ENCODE measurements around the gene SIRT6.
"Not testable (repeated sequence)": the region's sequence is repeated elsewhere in the genome, so short reads cannot be mapped to it uniquely, and the experiment has no call there.

Gene SIRT6

DNA sequence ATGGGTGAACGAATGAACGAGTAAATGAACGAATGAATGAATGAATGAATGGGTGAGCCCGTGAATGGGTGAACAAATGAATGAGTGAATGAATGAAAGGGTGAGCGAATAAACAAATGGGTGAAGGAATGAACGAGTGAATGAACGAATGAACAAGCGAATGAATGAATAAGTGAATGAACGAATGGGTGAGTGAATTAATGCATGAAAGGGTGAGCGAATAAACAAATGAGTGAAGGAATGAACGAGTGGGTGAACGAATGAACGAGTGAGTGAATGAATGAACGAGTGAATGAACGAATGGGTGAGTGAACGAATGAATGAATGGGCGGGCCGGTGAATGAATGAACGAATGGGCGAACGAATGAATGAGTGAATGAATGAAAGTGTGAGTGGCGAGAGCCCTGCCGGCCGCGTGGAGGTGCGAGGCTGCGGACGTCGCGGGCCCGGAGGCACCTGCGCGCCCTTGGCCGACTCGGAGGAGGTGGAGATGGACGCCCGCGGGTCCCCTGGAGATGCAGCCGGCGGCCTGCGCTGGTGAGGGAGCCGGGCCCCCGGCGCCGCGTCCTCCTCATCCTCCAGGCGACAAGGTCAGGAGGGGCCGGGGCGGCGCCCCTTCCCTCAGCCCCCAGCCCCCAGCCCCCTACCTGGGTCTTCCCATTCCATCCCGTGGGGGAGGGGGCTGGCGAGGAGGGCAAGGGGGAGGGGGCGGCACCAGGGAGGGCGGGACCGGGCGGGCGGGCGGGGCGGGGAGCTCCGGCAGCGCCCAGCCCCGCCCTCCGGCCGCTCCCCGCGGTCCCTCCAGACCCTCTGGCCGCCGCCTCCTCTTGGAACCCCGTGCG lies 15.5 kb upstream of the SIRT6 start:
- peak; percentile 58 for DNase-seq (ENCODE audit: low spot score)

GRCh38 chr19:4197228-4197624 lies 14.9 kb upstream of the SIRT6 start:
- DNase-seq (ENCODE audit: low spot score), result no peak
- TF ChIP-seq, protein P1, sequence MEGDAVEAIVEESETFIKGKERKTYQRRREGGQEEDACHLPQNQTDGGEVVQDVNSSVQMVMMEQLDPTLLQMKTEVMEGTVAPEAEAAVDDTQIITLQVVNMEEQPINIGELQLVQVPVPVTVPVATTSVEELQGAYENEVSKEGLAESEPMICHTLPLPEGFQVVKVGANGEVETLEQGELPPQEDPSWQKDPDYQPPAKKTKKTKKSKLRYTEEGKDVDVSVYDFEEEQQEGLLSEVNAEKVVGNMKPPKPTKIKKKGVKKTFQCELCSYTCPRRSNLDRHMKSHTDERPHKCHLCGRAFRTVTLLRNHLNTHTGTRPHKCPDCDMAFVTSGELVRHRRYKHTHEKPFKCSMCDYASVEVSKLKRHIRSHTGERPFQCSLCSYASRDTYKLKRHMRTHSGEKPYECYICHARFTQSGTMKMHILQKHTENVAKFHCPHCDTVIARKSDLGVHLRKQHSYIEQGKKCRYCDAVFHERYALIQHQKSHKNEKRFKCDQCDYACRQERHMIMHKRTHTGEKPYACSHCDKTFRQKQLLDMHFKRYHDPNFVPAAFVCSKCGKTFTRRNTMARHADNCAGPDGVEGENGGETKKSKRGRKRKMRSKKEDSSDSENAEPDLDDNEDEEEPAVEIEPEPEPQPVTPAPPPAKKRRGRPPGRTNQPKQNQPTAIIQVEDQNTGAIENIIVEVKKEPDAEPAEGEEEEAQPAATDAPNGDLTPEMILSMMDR (IDR thresholded peaks at IDR 0.05; ENCODE audit: extremely low read depth, missing control alignments), result no peak

More for the DNA sequence above, 15.5 kb upstream of the SIRT6 start:
- TF ChIP-seq, protein P1 (IDR thresholded peaks at IDR 0.05; ENCODE audit: extremely low read depth, missing control alignments), result no peak

DNA sequence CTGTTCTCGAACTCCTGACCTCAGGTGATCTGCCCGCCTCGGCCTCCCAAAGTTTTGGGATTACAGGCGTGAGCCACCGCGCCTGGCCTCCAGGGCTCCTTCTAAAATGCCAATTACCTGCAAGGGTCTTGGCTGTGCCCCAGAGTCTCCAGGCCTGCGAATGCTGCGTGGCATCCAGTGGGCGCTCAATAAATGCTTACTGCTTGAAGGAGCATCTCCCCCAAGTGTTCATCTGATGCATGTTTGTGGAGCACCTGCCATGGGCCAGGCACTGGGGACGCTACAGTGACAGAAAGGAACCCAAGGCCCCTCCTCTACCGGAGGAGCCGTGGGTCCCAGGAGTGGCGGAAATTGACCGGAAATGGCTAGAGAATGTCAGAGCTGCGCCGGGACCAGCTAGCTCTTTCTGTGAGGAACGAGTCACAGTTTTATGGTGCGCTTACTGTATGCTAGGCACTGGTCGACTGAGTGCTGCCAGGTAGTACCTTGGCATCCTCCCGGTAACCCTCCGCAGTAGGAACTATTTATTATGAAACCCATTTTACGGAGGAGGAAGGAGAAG lies 14.3 kb upstream of the SIRT6 start:
- DNase-seq (ENCODE audit: low spot score), result no peak
- TF ChIP-seq, protein P1 (IDR thresholded peaks at IDR 0.05; ENCODE audit: extremely low read depth, missing control alignments), result no peak

- no peak for DNase-seq (ENCODE audit: low spot score)
- TF ChIP-seq, protein P1 (IDR thresholded peaks at IDR 0.05; ENCODE audit: extremely low read depth, missing control alignments), result no peak
These were observed 13.6 kb upstream of the SIRT6 start for GRCh38 chr19:4196009-4196408.

- DNase-seq (ENCODE audit: low spot score), result no peak
- TF ChIP-seq, protein P1 (IDR thresholded peaks at IDR 0.05; ENCODE audit: extremely low read depth, missing control alignments), result no peak
These were observed 12.0 kb upstream of the SIRT6 start for GRCh38 chr19:4194353-4194752.

DNA sequence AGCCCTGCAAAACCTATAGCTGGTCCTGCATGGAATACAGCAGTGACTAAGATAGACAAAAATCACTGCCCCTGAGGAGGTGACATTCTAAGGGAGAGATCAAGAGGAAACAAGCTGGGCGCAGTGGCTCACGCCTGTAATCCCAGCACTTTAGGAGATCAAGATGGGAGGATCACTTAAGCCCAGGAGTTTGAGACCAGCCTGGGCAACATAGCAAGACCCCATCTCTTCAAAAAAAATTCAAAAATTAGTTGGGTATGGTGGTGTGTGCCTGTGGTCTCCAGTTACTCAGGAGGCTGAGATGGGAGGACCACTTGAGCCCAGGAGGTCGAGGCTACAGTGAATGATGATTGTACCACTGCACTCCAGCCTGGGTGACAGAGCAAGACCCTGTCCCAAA lies 10.2 kb upstream of the SIRT6 start:
- DNase-seq (ENCODE audit: low spot score), result not testable (repeated sequence)

GRCh38 chr19:4189641-4190040 lies 7.3 kb upstream of the SIRT6 start:
- TF ChIP-seq, protein P1 (IDR thresholded peaks at IDR 0.05; ENCODE audit: extremely low read depth, missing control alignments), result no peak
- DNase-seq (ENCODE audit: low spot score), result no peak
